GM19468 (cell line): Measurements from ENCODE around the gene SLC45A2.
"Not testable (repeated sequence)": the region's sequence is repeated elsewhere in the genome, so short reads cannot be mapped to it uniquely, and the experiment has no call there.

Source experiments
- ATAC-seq: cut with Tn5 transposase; IDR thresholded peaks from one replicate; pipeline ENCODE4 v1.9.1; 2021; ENCODE audit warnings: mild to moderate bottlenecking, moderate library complexity, moderate number of reproducible peaks; ENCODE audit not compliant: unreplicated experiment; ENCODE audit errors: extremely low read depth

Gene SLC45A2

DNA sequence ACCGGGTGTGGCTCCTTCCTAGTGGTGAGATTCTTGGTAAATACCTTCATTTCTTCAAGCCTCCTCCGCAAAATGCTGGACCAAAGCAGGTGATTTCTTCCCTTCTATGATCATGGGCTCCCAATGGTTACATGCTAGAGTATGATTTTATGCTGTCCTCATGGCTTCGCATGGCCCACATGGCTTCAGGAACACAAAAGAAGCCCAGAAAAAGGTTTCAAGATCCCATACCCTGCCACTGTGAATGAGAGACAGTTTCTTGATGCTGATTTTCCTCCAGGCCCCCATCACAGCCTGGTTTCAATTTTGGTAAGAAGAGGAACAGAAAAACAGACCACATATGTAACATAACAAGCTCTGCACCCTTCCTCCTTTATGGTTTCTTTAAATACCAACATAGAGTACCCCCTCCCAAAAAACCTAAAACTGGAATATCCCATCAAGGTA lies 50.7 kb downstream of the SLC45A2 start:
- peak; percentile 72 for ATAC-seq

DNA sequence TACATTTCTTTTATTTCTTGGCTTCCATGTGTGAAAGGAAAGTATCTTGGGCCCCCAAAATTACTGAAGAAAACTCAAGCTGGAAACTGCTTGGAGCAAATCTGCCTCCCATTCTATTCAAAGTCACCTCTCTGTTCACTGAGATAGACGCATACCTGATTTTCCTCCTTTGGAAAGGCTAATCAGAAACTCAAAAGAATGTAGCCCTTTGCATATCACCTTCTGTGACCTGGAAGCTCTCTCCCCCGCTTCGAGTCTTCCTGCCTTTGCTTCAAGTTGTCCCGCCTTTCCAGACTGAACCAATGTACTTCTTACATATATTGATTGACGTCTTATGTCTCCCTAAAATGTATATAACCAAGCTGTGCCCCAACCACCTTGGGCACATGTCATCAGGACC lies 53.4 kb downstream of the SLC45A2 start:
- ATAC-seq = no peak

DNA sequence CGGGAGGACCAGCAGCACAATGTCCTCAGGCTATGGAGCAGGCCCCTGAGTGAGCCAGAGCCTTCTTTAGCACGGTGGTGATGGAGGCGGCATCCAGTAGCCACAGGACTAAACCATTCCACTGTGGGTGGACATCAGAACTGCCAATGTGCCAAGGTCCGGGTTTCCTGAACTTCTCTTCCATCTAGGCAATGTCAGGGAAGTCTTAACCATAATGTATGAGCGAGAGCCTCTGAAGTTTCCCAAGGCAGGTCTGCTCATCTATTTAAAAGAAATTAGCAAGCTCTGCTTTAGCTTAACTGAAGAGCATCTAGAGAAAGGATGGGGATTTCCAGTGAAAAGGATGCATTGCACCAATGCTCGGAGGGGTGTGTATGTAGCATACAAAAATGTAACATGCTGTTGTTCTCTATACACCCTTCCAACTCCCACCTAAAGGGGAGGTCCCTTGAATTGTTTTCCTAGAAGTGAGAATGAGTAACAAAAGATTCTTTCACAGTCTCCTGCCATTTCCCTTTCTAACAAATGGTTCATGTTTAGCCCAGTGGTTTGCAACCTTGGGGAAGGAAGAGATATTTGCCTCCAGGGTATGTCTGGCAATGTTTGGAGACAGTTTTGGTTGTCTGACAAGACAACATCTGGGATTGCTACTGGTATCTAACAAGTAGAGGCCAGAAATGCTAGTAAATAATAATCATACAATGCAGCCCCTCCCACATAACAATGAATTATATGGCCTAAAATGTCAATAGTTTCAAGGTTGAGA lies 54.4 kb downstream of the SLC45A2 start:
- no peak for ATAC-seq

DNA sequence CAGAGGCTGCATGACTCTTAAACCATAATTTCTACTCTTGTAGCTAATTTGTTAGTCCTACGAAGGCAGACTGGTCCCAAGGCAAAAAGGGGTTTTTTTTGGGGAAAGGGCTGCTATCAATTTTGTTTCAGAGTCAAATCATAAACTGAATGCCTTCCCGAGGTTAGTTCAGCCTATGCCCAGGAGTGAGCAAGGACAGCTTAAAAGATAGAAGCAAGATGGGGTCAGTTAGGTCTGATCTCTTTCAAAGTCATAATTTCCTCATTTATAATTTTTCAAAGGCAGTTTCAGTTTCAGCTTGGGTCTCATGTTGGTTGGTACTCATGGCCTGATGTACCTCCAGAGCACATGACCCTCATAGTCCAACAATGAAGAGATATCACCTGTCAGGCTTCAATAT lies 56.2 kb downstream of the SLC45A2 start:
- ATAC-seq = no peak

DNA sequence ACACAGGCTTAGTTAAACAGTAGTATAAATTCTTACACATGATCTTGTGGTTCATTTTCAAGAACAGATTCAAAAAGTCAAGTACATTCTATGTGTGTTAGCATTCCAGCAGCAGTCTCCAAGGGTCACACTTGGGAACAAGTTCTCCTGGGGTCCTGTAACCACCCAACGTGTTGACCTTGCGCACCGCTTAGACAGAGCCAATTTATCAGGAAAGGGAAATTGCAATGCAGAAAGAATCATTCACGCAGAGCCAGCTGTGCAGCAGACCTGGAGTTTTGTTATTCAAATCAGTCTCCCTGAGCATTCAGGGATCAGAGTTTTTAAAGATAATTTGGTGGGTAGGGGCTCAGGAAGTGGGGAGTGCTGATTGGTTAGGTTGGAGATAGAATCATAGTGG lies 56.8 kb downstream of the SLC45A2 start:
- no peak for ATAC-seq

DNA sequence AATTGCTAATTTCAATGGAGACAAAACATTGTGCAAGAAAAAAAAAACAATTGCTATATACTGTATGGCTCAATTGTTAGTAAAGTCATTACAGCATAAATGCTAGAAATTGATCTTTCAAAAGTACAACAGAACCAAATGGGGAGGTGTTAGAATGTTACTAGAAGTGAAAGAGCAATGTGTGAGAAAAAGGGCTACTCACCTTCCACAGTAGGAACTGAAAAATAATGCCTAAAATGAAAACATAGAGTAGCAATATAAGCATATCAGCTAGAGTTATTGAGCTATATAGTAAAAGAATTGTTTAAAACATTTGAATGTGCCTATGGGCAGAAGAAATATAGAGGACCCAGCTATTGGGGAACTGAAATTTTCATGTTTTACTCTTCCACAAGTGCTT lies 59.2 kb downstream of the SLC45A2 start:
- no peak for ATAC-seq

DNA sequence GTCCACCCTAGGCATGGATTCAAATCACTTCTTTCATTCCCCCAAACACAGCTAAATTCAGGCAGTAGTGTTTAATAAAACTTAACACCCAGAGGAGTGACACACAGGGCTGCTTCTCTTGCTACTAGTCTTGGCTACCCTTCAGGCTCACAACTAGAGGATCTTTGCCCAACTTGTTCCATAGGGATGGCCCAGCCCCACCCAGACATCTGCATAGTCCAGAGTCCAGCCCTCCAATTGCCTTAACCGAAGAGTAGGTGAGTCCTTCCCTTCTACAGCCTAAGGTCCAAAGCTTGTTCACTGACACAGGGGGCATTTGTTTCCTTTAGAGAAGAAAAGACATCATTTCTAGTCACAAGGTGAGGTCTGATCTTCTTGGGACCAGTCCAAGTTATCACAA lies 63.5 kb downstream of the SLC45A2 start:
- no peak for ATAC-seq

DNA sequence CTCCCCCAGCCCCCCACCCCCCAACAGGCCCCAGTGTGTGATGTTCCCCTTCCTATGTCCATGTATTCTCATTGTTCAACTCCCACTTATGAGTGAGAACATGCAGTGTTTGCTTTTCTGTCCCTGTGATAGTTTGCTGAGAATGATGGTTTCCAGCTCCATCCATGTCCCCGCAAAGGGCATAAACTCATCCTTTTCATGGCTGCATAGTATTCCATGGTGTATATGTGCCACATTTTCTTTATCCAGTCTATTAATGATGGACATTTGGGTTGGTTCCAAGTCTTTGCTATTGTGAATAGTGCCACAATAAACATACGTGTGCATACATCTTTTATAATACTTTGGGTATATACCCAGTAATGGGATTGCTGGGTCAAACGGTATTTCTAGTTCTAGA lies 69.6 kb downstream of the SLC45A2 start:
- not testable (repeated sequence) for ATAC-seq

DNA sequence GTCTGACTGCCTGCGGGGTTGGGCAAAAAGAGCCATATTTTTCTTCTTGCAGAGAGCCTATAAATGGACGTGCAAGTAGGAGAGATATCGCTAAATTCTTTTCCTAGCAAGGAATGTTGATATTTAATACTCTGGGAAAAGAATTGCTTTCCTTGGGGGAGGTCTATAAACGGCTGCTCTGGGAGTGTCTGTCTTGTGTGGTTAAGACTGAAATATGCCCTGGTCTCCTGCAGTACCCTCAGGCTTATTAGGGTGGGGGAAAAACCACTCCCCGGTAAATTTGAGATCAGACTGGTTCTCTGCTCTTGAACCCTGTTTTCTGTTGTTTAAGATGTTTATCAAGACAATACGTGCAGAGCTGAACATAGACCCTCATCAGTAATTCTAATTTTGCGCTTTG lies 78.2 kb downstream of the SLC45A2 start:
- ATAC-seq = not testable (repeated sequence)

DNA sequence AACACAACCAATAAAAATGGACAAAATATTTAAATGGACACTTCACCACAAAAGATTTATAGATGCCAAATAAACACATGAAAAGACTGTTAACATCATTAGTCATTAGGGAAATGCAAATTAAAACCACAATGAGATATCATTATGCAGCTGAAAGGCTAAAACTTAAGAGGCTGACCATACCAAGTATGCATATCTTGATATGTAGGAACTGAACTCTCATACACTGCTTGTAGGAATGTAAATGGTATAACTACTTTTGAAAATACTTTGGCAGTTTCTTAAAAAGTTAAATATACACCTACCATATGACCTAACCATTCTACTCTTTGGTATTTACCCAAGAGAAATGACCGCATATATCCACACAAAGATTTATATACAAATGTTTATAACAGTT lies 79.1 kb downstream of the SLC45A2 start:
- no peak for ATAC-seq

DNA sequence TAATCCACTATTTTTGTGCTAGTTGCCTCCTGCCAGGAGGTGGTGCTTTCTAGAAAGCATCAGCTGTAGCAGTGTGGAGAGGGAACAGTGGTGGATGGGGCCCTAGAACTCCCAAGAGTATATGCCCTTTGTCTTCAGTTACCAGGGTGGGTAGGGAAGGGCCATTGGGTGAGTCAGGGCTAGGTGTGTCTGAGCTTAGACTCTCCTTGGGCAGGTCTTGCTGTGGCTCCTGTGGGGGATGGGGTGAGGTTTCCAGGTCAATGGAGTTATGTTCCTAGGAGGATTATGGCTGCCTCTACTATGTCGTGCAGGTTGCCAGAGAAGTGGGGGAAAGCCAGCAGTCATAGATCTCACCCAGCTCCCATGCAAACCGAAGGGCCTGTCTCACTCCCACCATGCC lies 81.4 kb downstream of the SLC45A2 start:
- no peak for ATAC-seq

DNA sequence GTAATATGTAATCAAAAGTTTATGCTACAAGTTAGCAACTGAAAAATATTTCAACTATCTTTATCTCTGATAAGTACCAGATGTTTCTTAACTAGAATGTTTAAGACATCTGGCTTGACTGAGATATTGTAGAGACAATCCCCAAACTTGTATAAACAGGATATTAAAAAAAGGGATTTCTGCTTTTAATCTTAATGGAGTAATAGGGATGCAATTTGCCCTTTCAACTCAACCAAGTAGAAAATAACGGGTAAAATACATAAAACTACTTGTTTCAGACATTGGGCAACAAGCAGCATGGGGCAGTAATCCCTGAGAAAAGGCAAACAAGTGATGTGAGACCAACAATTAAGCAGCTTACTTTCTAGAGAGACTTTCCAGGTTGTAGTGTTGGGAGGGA lies 83.3 kb downstream of the SLC45A2 start:
- ATAC-seq = no peak
